Stimulated activated CD4-positive, alpha-beta T cell treated with anti-CD3 and anti-CD28 coated beads, Interleukin-12 subunit alpha, Interleukin-12 subunit beta, amount 100 ng/mL, for 24 hours (primary cell): Measurements from ENCODE around the gene KRT31.
"Not testable (repeated sequence)": the region's sequence is repeated elsewhere in the genome, so short reads cannot be mapped to it uniquely, and the experiment has no call there.

Experiments
- DNase-seq, 2 experiments: peaks; one replicate each; pipeline ENCODE4 v3.0.0-alpha.2; 2020; ENCODE audit warnings: low read depth in 2 of 2

Gene KRT31

DNA sequence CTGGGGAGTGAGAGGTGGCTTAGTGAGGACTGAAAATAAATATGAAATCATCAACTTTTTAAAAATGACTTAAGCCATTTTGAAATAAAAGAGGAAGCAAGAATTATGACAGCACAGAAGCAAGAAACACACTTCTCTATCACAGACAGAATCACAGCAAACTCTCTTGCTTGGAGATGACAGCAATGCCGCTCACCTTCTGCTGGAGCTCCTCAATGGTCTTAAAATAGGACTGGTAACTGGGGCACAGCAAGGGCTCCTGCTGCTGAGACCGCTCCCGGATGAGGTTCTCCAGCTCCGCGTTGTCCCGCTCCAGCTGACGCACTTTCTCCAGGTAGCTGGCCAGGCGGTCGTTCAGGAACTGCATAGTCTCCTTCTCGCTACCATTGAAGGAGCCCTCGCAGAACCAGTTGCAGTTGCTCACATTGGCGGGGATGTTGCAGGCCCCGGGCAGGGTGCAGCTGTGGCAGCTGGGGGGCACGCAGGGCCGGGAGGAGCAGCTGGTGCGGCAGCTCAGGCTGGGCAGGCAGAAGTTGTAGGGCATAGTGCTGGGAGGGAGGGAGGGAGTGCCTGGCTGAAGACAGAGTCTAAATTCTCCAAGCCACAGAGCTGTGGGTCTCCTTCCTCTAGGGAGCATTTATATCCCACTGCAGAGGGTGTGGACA is at the start of gene KRT31:
TSS of gene KRT31 (minus strand) at position 613 of the 665 bp plus-strand sequence. CDS start at position 544, 69 bp downstream.
- DNase-seq, result no peak

GRCh38 chr17:41446806-41447205 is 49.4 kb upstream of the KRT31 start:
- DNase-seq, result no peak

DNA sequence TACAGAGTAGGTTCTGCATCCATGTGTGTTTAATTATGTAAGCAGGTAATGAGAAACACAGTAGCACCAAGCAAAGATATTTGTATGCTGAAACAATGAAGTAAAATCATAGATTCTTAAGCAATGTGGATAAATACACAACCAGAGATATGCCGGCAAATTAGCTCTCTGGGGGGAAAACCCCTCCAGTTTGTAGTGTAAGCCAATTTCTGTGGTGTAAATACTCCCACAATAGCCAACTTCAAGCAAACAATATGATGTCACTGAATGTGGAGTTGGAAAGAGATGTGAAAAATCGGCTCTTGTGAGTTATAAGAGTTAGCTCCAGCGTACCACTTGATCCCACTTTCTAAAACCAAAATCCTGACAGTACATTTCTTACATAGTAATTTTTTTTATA is 47.2 kb upstream of the KRT31 start:
- DNase-seq, result no peak

GRCh38 chr17:41444186-41444585 is 46.8 kb upstream of the KRT31 start:
- DNase-seq, result no peak

GRCh38 chr17:41442739-41443138 is 45.3 kb upstream of the KRT31 start:
- no peak for DNase-seq

GRCh38 chr17:41440531-41441033 is 43.2 kb upstream of the KRT31 start, which contains the start of gene KRT38:
Gene KRT38 (minus strand): TSS chr17:41440983. CDS start chr17:41440921, 62 bp downstream.
- no peak for DNase-seq

DNA sequence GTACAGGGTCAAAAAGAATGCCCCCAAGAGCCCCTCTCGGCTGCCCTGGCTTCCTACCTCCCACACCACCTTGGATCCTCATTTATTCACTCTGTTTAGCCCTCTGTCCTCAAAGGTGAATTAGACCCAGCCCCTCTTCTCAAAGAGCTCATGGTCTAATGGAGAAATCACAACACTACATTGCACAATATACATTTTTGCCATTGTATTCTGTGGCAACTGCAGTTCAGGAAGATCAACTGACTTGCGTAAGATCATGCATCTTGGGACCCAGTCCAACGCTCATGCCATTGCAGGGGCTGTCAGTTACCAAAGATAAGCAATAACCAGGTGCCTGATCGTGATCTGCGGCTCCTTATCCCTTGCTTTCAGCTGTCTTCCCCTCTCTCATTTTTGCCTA is 42.0 kb upstream of the KRT31 start:
- no peak for DNase-seq

DNA sequence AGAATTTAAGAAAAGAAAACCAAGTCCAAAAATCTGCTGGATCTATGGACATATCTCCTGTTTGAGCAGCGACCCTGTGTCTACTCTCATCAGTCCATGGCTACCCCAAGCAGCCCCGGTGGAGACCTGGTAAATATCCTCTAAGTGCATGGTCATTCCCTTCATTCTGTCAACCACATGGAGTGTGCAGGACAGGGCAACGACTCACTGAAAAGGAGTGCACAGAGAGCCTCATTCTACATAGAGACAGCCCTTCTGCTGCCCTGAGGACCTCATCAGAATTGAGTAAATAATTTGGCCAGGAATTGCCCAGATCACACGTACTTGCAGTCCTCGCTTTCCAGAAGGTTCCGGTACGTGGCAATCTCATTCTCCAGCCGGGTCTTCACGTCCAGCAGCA is 40.4 kb upstream of the KRT31 start:
- no peak for DNase-seq

DNA sequence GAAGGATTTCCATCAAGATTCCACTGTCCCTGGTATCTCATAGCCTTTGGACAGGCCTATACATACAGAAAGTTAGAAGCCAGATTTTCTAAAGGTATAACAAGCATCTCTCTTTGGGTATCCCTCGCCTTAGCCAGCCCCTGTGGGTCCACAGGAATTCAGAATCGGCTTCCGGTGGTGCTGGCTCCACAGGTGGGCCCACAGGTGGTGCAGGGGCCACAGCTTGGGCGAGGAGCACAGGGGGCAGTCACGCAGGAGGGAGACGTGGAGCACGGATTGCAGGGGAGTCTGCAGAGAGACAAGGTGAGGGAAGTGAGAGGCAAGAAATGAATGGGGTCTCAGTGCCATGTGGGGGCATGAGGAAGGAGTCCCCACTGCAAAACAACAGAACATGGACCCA is 39.8 kb upstream of the KRT31 start:
- no peak for DNase-seq

DNA sequence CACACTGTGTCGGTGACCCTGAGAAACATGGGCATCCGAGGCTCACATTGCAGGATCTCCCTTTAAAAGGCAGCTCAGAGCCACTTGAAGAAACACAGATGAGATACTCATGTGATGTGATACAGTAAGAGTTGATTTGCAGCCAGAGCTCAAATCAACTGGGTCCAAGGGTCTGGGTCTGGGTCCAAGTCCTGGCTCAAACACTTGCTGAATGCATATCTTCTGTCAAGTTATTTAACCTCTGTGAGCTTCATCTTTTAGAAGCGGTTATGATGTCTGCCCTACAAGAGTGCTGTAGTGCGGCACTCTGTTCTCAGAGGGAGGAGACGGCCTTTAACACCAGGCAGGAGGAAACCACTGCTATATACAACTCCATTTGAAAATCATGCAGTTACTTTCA is 37.0 kb upstream of the KRT31 start:
- DNase-seq, result no peak

- no peak for DNase-seq
Measured at GRCh38 chr17:41434005-41434404, 36.6 kb upstream of the KRT31 start.

GRCh38 chr17:41433586-41433985 is 36.2 kb upstream of the KRT31 start:
- DNase-seq, result no peak

- DNase-seq, result not testable (repeated sequence)
Measured at GRCh38 chr17:41430376-41430775, 33.0 kb upstream of the KRT31 start.

DNA sequence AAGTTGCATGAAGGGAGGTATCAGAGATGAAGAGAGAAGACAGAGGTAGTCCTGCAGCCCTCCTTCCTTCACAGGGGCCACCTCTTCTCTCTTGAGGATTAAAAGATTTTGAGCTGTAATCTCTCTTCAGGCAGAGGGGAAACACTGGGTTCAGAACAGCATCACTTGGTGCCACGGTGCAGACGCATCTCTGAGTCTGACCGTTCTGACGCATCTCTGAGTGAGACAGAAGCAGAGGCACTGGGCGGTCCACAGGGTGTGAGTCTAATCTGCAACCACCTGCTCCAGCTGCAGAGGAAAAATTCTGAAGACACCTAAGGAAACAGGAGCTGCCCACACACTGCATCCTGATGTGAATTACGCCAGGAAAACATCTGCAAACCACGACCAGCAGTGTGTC is 32.3 kb upstream of the KRT31 start:
- DNase-seq, result no peak

DNA sequence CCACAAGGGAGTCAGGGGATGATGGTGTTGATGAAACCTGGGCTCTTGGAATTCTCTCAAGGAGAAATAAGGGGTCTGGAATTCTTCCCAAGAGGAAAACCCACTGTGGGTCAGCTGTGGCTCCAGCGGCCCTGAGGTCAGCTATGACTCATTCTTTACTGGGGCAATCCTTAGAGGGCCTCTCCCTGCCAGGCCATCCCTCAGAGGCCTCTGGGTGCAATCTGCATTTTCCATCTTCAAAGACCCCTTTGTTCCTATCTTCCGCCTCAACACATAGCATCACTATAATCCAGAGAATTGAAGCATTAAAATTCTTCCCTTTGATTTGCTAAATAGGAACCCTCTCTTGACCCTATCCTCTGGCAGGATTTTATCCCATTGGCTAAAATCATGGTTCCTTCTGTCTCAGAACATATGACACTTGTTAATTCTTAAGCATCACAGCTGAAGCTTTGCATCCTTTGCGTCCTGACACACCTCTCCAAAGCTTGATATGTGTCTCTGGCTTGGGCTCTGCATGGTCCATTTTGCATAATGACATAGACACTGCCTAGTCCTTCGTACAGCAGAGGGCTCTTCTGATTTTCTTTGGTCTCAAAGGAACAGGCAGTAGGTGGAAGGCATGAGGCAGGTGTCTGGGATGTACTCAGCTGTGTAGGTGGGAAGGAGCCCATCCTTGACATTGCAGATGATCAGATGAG is 31.3 kb upstream of the KRT31 start:
- no peak for DNase-seq

- DNase-seq, result no peak
Measured at GRCh38 chr17:41424111-41424635, 26.8 kb upstream of the KRT31 start, which contains the start of gene KRT37. Gene KRT37 (minus strand): TSS chr17:41424585. CDS start chr17:41424523, 62 bp downstream.

- DNase-seq, result not testable (repeated sequence)
Measured at GRCh38 chr17:41422586-41422985, 25.2 kb upstream of the KRT31 start.

- DNase-seq, result no peak
Measured at GRCh38 chr17:41421617-41422016, 24.2 kb upstream of the KRT31 start.

GRCh38 chr17:41421116-41421515 is 23.7 kb upstream of the KRT31 start:
- no peak for DNase-seq

- no peak for DNase-seq
Measured at GRCh38 chr17:41420134-41420533, 22.7 kb upstream of the KRT31 start.

DNA sequence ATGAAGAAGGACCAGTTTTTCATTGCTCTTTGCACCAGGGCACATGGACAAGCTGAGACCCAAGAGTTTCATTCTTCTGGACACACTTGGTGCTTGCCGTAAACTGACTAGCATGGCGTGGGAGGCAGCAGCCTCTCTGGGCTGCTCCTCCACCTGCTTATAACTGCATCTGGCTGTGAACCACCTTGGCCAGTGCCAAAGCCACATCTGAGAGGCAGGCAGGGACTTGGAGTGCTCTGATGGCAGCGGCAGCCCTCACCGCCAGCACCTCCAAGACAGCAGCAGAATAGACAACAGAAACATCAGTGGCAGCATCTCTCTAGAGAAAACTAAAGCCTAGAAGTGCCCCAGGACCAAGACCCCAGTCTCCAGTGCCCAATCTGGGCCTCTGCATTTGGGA is 22.3 kb upstream of the KRT31 start:
- no peak for DNase-seq

DNA sequence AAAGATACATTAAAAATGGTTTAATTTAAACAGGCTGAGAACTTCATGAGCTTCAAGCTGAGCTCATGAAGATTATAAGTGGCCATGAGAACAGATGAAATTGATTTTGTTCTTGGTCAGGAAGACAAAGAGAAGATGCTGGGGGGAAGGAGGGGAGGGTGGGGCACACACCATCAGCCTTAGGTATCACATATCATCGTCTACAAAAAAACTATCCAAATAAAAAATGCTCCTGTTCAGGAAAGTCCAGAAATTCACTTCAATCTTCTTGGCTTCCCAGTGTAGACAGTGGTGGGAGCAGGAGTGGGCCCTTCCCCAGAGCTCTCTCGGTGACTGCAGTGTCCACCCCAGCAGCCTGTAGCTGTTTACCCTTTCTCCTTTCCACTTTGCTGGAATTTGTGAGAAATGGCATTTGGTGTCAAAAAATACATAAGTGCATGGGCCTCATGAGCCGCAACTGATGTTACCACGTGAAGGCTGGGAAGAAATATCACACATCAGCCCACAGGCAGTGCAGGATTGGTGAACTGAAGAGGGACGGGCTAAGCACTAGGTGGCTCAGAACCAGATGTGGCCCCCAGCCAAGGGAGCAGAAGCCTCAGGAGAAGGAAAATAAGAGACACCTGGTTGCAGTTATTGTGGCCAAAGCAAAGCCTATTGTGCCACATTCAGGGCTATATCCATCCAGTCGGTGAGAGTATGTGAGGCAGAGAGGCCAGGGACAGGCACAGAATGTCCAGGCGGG is 20.9 kb upstream of the KRT31 start:
- DNase-seq, result no peak
